Measurements from ENCODE around the gene CRYBB2.

The CRYBB2 gene

GRCh38 chr22:25206998-25207397 lies 12.4 kb upstream of the CRYBB2 start:
- no peak for TF ChIP-seq CTCF (IDR thresholded peaks at IDR 0.05; ENCODE audit: insufficient read depth, low read depth, low read length, missing control alignments)
- DNase-seq (ENCODE audit: low read depth), result no peak
- no peak overlapping the region for H3K4me3 ChIP-seq (ENCODE audit: low read length)

GRCh38 chr22:25207553-25208157 lies 11.8 kb upstream of the CRYBB2 start:
- H3K4me3 ChIP-seq (ENCODE audit: low read length), result no peak overlapping the region
- TF ChIP-seq CTCF (IDR thresholded peaks at IDR 0.05; ENCODE audit: insufficient read depth, low read depth, low read length, missing control alignments), result no peak
- no peak for DNase-seq (ENCODE audit: low read depth)

GRCh38 chr22:25208328-25208727 lies 11.1 kb upstream of the CRYBB2 start:
- TF ChIP-seq CTCF (IDR thresholded peaks at IDR 0.05; ENCODE audit: insufficient read depth, low read depth, low read length, missing control alignments), result no peak
- no peak overlapping the region for H3K4me3 ChIP-seq (ENCODE audit: low read length)
- no peak for DNase-seq (ENCODE audit: low read depth)

GRCh38 chr22:25208743-25209505 lies 10.5 kb upstream of the CRYBB2 start:
- no peak for DNase-seq (ENCODE audit: low read depth)
- no peak overlapping the region for H3K4me3 ChIP-seq (ENCODE audit: low read length)
- TF ChIP-seq CTCF (IDR thresholded peaks at IDR 0.05; ENCODE audit: insufficient read depth, low read depth, low read length, missing control alignments), result no peak

DNA sequence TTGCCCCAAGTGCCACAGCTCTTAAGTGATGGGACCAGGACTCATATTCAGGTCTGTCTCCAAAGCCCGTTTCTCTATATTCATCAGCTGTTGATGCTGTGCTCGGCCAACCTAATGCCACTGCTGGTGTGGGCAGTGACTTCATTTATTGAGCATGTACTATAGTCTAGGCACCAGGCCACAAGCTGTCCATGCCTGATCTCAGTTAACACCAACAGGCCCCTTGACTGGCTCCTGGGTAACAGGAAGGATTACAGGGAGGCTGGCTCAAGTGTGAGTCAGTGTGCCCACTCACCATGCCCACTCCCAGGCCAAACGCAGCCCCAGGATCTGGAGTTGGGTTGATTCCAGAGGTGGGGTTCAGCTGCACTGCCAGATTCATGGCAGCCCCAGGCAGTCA lies 8.6 kb upstream of the CRYBB2 start:
- no peak for TF ChIP-seq CTCF (IDR thresholded peaks at IDR 0.05; ENCODE audit: insufficient read depth, low read depth, low read length, missing control alignments)
- no peak overlapping the region for H3K4me3 ChIP-seq (ENCODE audit: low read length)
- DNase-seq (ENCODE audit: low read depth), result peak; percentile 5

DNA sequence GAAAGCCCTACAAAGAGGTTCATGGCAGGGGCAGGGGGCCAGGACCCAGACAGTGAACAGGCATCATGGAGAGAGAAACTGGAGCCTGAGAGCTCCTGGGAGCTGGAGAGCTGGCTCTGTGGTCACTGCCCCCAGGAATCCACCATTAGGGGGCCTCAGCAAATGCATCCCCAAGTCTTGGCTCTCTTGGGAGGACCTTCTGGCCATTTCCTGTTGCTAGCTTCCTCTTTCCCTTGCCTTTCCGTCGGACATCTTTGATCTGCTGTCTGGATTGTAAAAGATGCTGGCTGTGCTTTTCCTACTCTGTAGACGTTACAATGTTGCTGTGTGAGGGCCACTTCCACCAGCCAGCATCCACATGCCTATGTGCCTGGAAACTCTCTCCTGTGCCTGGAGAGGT lies 7.1 kb upstream of the CRYBB2 start:
- TF ChIP-seq CTCF (IDR thresholded peaks at IDR 0.05; ENCODE audit: insufficient read depth, low read depth, low read length, missing control alignments), result no peak
- H3K4me3 ChIP-seq (ENCODE audit: low read length), result no peak overlapping the region
- DNase-seq (ENCODE audit: low read depth), result no peak

DNA sequence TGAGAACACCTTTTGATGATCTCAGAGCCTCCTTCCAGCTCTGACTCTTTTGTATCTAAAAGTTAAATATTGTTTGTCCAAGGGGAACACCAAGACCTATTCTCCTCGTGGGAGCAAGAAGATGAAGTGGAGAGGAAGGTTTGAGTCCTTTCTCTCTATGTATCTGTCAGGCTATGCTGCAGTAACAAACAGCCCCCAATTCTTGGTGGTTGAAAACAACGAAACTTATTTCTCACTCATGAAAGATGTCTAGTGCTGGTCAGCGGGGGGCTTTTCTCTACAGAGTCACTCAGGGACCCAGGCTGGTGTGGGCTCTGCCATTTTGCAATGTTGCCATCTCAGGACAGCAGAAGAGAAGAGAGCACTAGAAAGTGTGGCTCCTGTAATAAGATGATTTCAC lies 6.2 kb upstream of the CRYBB2 start:
- no peak overlapping the region for H3K4me3 ChIP-seq (ENCODE audit: low read length)
- no peak for TF ChIP-seq CTCF (IDR thresholded peaks at IDR 0.05; ENCODE audit: insufficient read depth, low read depth, low read length, missing control alignments)
- DNase-seq (ENCODE audit: low read depth), result no peak

Data from epithelial cell of esophagus (primary cell).